Mesenteric fat pad (tissue), 1 donor: ENCODE results near the gene AKR1E2. TPM values are rescaled to one million over a fixed set of nuclear protein-coding genes. Genes with fewer than 3 reads are reported as not detected.
A peak's percentile ranks its signal among the peaks of the same experiment; 100 is the strongest.

ENCODE experiments used
- DNase-seq: peaks from one replicate; pipeline ENCODE4 v3.0.0-alpha.2; 2020; ENCODE audit warnings: low spot score
- total RNA-seq: library from RNA; stranded (reverse); fragmentation: NEBNext Ultra II Directional; extraction: Animal tissue kit (Norgen Biotek cat#: 25700); gene quantifications from one replicate; pipeline ENCODE4 v1.2.1, GENCODE V29; 2021
- donor health status: DM: yes; HTN: yes; CAD: no.

The AKR1E2 gene
- total RNA-seq, 1 donor from 2014 or later: 9.2 TPM

DNA sequence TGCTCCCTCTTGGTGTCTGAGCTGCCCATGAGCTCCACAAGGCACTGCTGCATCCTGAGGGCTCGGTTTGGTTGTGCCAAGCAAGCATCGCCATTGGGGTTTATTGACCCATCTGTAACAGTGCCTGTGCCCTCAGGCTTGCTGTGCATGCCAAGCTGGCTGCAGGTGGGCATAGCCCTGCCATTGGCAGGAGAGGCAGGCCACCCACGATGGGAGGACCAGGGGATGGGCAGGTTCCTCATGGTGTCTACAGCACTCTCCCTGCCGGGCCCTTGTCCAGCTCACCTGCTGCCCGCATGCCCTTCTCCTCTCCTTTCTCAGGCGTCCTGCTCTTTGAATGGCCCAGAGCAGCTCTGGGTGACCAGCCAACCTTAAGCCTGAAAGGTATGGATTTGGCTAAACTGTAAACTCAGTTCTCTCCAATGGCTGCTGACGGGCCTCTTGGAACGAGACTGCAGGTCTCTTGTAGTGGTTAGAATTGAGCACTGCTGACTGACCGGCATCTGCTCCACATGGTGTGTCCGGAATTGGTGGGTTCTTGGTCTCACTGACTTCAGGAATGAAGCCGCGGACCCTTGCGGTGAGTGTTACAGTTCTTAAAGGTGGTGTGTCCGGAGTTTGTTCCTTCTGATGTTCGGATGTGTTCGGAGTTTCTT, 17.6 kb downstream of the AKR1E2 start:
- DNase-seq: no peak

DNA sequence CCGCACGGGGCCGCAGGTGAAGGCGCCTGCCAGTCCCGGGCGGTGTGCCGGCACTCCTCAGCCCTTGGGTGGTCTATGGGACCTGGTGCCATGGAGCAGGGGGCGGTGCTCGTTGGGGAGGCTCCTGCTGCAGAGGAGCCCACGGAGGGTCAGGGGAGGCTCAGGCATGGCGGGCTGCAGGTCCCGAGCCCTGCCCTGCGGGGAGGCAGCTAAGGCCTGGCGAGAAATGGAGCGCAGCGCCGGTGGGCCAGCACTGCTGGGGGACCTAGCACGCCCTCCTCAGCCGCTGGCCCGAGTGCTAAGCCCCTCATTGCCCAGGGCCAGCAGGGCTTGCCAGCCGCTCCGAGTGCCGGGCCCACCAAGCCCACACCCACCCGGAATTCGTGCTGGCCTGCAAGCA, 18.9 kb downstream of the AKR1E2 start:
- DNase-seq: no peak

DNA sequence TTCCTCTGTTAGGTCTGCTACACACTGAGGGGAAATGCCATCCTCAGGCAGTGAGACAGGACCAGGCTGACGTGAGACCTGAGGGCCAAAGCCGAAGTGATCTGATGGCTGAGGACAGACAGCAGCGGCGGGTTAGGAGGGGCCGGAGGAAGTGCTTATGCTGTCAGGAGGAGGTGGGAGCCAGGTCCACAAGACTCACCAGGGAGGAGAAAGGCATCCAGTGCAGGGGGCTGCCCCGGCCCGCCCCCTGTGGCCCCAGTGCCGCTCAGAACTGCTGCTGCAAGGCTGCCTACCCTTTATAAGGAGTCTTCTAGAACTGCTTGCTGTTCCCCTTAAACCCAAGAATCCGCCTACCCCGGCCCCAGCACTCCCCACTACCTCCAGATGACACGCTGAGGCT, 19.8 kb downstream of the AKR1E2 start:
- DNase-seq: no peak

DNA sequence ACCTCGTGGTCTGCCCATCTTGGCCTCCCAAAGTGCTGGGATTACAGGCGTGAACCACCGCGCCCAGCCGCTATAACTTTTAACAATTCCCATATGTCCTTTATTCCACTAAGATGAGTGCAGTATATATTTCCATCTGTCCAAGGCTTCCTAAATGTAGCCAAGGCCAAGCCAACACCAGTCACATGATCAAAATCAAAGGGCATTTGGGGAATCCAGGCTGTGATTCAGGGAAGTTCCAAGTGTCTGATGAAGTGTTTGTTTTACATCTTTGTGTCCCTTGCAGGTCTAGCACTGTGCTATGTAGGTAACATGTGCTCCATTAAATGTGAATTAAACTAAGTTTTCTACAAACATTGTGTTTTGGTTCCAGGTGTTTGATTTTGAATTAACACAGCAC, 20.8 kb downstream of the AKR1E2 start:
- no peak for DNase-seq

DNA sequence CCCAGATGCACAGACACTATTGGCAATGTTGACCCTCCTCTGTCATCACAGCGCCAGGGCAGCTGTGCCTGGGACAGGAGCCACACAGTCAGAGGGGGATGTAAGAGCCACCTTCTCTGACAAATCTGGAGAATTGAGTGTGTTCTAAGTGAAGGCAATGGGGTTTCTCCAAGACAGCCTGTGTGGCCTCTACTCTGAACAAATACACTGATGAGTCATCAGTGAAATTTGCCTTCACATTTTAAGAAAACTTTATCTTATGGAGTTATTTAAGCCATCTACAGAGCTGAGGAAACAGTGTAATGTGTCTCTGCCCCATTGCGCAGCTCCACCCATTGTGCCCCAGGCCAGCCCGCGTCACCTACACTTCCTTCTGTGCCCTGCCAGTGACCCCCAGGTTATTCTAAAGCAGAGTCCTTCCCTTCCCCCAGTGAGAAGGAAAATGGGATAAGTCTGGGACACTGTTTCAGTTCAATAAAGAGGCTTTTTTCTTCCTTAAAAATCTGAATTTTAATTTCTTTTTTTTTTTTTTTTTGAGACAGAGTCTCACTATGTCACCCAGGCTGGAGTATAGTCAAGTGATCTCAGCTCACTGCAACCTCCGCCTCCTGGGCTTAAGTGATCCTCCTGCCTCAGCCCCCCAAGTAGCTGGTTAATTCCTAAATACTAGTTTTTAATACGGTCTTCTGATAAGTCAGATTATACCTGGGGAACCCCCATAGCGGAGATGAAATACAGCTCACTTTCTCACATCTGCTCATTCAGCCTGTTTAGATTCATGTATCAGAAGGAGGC, 21.8 kb downstream of the AKR1E2 start:
- no peak for DNase-seq

DNA sequence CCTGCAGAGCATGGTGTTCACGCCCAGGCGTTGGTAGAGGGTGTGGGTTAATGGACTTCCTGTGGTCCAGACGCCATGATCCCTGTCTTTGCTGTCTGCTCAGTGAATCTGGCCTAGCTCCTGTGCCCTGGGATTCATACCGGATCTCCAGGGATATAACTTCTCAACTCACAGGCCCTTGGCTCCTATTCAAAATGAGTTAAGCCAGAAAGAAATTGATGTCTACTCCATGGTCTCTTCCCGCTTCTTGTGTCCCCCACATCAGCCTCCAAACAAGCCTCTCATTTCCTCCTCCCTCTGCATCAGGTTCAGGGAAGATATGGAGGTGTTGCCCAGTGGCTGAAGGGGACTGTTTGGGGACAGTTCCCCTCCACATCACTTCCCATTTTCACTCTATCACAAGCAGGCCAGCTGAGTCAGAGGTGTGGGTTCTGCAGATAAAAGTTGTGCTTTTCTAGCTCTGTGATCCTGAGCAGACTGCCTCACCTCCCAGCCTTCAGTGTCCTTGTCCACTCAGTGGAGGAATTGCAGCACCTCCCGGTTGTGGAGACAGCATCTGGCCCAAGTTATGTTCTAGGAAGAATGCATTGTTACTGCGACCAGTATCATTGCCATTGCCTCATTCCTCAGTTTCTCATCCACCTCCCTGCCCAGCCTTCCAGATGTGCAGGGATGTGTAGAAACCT, 22.5 kb downstream of the AKR1E2 start:
- DNase-seq: no peak

DNA sequence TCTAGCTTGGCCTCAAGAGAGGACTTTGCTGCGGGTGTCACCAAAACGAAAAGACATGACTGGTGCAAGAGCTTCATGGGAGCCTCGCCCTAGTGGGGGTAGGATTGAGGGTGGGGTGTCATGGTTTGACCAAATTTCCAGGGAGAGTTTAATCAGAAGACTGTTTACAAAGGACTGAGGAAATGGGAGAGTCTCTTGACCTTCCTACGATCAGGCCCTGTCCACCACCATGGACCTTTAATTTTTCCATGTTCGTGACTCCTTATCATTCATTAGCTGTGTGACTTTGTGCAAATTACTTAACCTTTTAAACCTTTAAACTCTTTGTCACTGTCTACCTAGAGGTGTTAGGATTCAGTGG, 23.0 kb downstream of the AKR1E2 start:
- DNase-seq: no peak

DNA sequence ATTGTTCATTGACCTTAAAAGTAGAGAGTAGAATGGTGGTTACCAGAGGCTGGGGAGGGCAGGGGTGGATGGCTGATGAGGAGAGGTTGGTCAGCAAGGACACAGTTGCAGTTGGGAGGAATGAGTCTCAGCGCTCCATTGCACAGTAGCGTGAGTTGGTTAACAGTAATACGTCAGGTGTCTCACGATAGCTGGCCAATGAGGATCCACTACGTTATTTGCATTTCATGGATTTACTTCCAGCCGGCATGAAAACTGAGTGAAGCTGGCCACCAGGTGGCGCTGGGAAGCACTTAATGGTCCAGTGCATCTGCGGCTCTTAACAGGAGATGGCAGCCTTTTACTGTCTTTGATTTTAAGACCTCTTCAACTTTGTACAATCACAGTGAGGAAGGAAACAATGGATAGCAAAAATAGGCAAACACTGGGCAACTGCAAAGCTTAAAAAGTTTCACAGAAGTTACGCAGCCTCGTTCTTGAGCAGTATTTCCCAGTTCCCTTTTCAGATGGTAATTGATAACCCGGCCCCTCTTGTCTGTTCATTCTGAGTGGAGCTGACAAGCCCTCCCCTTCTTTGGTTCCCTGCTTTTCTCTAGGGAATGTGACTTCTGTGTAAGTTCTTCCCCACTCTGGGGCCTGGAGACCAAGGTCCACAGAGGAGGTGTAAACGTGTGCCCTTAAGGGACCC, 23.7 kb downstream of the AKR1E2 start:
- DNase-seq: peak; percentile 95

DNA sequence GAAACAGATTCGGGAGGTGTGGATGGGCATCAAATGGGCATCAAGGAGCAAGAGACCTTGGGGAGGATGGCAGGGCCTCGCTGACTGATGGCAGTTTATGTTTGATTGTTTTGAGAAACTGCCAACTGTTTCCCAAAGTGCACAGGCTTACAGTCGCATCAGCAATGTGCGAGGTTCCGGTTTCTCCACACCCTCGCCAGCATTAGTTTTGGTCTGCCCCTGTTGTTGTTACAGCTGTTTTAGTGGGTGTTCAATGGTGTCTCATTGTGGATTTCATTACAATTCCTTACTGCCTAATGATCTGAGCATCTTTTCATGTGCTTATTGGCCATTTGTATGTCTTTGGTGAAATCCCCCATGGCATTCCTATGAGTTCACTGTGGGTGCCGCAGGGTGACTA, 24.4 kb downstream of the AKR1E2 start:
- DNase-seq: no peak

DNA sequence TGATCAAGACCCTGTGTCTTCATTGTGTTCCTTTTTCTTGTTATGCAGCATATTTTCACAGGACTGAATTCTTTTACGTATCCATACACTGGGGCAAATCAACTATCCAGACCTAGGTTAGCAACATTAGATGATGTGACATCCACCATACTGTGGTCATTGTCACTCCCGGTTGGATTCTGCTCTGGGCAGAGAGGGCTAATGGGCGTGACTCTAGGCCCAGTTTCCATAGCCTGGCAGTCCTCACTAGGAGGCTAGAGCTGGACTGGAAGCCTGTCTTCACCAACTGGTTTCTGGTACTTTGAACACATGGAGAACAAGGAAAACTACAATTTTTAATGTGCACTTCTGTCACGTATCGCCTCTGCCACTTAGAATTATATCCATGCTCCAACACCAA, 25.2 kb downstream of the AKR1E2 start:
- DNase-seq: no peak

DNA sequence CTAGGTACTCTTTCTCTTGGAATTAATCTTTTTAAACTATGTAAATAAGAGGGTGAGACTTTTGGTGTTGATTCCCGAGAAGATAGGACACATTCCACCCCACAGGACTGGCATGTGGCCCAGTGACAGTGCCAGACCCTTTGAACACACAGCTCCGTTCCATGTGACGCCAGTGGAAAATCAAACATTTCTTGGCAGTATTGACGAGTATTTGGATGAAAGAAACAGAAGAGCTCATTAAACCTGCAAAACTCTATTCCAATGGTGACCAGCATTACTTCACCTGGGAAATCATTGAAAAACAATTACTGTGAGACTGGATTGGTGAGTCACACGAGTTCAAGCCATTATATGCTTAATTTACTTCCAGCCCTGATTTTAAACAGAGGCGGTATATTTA, 25.8 kb downstream of the AKR1E2 start:
- no peak for DNase-seq

DNA sequence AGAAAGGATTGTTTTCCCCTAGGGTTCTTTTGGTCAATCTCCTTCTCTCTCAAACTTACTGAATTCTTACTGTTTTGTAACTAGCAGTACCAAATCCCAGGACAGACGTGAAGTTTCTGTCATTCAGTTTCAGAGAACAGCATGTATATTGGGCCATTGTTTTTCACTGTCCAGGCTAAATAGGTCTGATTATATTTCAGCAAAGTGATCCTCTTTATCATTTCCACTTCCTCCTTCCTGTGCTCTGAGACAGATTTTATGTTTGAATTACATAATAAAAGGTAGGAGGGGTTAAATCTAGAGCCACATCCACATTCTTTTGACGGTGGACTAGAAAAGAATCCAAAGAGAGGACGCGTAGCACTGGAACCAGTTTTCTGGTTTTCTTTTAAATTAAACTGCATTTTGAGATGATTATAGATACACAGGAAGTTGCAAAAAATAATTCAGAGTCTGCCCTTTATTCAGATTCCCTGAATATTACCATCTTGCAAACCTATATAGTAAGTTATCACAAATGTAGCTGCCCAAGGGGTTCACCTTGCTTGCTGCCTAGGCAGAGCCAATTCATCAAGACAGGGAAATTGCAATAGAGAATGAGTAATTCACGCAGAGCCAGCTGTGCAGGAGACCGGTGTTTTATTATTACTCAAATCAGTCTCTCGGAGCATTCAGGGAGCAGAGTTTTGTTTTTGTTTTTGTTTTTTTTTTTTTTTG, 40.1 kb downstream of the AKR1E2 start:
- DNase-seq: no peak

DNA sequence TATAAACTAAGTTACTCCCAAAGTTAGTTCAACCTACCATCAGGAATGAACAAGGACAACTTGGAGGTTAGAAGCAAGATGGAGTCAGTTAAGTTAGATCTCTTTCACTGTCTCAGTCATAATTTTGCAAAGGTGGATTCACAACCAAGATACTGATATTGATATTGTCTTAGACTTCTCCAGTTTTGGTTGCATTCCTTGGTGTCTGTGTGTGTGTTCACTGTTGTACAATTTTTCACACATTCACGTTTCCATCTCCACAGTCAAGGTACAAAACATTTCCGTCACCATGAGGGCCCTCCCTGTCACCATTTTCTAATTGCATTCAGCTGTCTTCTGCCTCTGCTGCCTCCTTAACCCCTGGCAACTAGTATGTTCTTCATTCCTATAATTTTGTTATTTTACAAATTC, 41.1 kb downstream of the AKR1E2 start:
- no peak for DNase-seq

DNA sequence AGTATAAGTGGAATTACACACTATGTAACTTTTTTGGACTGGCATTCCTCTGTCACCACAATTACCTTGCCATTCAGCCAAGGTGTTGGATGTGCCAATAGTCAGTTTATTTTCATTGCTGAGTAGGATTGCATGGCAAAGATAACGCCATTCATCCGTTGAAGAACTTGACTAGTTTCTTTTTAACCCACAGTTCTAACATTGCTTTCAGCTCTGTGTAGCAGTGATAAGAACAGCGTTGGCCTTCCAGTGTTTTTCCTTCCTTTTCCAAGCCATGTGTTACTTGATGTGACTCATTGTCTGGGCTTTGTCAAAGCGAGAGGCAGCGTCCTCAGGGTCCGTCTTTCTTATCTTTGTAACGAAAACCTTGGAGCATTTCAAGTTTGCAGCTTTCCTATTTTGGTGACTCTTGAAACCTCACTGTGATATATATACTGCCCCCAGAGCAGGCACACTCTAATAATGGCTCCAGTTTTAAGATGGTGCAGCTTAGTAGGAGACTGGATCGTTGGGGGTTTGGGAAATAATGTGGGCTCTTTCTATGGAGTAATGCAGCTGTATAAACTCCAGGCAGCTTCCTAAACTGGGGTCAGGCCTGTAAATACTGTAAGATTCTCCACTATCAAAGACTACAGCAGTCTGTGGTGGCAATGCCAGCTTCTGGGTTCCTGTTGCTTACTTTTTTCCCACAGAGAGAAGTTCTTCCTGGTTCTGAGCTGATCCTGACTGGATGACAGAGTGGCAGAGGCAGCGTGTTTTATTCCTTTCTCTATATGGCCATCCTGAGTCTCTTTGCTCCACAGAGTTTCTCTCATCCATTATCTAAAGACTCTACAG, 41.7 kb downstream of the AKR1E2 start:
- no peak for DNase-seq

DNA sequence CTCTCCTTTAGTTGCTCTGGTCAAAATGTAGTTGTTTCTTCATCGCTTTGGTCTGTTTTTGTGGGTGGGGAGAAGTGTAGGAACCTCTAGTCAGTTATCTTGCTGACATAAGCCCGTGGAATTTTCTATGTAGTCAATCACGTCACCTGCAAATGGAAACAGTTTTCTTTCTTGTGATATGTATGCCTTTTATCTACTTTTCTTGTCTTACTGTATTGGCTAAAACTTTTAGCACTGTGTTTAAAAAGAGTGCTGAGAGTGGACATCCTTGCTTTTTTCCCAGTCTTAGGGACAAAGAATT, 42.3 kb downstream of the AKR1E2 start:
- no peak for DNase-seq

DNA sequence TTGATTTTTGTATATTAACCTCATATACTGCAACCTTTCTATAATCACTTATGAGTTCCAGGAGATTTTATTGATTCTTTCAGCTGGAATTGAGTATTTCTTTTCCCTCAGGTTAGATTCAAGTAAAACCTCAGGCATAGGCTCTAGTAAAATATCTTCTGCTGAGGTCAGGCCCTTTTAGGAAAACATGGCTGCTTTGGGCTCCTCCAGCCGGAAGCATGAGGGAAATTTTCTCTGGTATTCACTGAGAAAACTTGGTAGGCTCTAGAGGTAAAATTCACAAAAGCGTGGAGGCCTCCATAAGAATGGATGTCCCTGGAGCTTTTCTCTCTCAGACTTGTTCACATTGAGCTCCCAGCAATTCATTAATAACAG, 56.7 kb downstream of the AKR1E2 start:
- DNase-seq: no peak

DNA sequence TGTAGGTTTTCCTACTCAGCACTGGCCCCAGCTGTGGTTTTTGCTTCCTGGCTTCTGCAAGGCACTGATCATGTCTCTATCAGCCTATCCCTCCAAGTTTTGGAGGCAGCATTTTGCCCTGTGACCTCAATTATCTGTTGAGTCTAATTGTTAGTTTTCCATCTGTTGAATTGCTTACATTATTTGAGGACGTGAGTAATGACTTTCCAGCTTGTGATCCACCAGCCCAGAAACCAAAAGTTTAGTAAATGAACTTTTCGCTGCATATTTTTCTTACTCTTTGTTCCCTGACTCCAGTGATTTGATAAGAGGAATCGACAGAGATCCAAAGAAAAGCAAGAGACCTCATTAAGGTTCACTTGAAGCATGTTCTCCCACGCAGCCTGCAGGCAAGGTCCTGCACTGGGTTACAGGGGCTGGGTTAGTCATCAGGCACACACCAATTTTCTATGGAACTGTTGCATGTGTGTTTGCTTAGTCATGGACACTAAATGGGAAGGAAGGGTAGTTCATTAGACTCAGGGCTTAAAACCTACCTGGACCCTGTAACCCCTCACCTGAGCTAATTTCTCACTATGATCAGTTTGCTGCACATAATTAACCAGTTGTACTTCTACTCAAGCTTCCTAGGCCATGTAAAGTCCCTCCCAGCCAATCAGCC, 57.2 kb downstream of the AKR1E2 start:
- DNase-seq: no peak

DNA sequence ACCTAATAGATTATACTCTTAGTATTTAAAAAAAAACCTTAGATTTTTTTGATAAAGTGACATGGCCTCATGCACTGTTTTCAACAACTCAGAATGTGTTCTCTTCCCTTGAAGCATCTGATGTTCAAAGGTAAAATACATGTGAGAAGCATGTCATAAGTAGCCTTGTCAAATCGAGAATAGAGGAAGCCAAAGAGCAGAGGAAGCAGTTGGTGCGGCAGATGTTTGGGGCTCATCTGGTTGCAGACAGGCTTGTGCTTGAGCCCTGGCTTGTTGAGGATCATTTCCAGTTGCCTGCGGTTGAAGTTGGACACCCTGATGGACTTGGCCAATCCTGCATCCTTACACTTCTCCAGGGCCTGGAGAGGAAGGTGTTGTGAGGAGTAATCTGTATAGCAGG, 59.2 kb downstream of the AKR1E2 start:
- no peak for DNase-seq

DNA sequence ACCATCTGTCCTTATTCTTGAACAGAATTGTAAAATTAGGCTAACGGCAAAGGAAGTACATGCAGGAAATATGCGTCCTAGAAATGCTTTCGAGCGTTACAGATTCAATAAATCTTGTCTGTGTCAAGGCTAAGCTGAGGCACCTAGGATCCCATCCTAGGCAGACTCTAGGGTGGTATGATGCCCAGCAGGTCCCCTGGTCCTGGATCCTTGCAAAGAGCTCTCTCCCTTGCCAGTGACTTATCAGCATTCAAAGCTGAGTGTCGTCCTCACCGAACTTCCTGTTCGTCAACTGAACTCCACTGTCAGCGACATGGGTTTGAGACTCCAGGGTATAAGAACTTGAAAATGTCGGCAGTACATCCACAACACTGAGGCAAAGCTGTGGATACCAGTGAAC, 61.5 kb downstream of the AKR1E2 start:
- no peak for DNase-seq

DNA sequence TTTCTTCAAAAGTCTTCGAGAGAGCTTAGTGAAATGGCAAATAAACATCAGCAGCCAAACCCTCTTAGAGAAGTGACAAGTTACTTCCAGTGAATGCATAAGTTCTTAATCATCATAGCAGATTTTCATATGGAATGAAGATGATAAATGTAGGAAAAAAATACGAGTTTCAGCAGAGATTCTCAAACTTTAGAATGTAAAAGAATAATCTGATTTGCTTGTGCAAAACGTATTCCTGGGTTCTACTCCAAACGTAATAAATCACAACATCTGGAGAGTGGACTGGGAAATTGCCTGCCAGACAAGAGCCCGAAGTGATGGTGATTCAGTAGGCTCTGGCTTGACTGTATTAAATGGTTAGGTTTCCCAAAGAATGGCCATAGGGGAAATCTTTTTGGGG, 62.2 kb downstream of the AKR1E2 start:
- no peak for DNase-seq
